Subcutaneous abdominal adipose tissue (tissue), 5 donors: ENCODE data around the gene PPFIA4.

Source experiments
- H3K27ac ChIP-seq: one replicate; pipeline ENCODE4 v1.7.0; 2013; ENCODE audit warnings: low read depth, mild to moderate bottlenecking, inconsistent platforms, low read length, moderate library complexity
- H3K27me3 ChIP-seq, 5 donors: one replicate each; pipeline ENCODE4 v1.7.0; 2013; ENCODE audit warnings: low read length in 5 of 5, inconsistent platforms in 1 of 5; ENCODE audit not compliant: control insufficient read depth in 5 of 5, insufficient read depth in 4 of 5
- H3K36me3 ChIP-seq, 5 donors: one replicate each; pipeline ENCODE4 v1.7.0; 2013; ENCODE audit warnings: low read length in 5 of 5; ENCODE audit not compliant: control insufficient read depth in 5 of 5, insufficient read depth in 5 of 5
- H3K4me1 ChIP-seq, 5 donors: one replicate each; pipeline ENCODE4 v1.7.0; 2013; ENCODE audit warnings: low read length in 5 of 5, mild to moderate bottlenecking in 3 of 5, moderate library complexity in 1 of 5; ENCODE audit not compliant: control insufficient read depth in 5 of 5, insufficient read depth in 5 of 5
- H3K4me3 ChIP-seq, 5 donors: one replicate each; pipeline ENCODE4 v1.7.0; 2013; ENCODE audit warnings: low read length in 5 of 5, low read depth in 1 of 5
- H3K9ac ChIP-seq, 5 donors: one replicate each; pipeline ENCODE4 v1.7.0; 2013; ENCODE audit warnings: low read length in 5 of 5, mild to moderate bottlenecking in 4 of 5, moderate library complexity in 3 of 5
- H3K9me3 ChIP-seq, 5 donors: one replicate each; pipeline ENCODE4 v1.7.0; 2013; ENCODE audit warnings: low read length in 5 of 5; ENCODE audit not compliant: control insufficient read depth in 5 of 5
- donor health status: healthy.
- donor health status: healthy.
- donor health status: healthy.
- donor health status: healthy.
- donor health status: healthy.

The PPFIA4 gene

GRCh38 chr1:203039609-203040512 is 13.6 kb downstream of the PPFIA4 start:
- H3K36me3 ChIP-seq: no peaks in the 10 kb centered on the region
- H3K4me3 ChIP-seq: no peak overlapping the region
- no peaks in the 10 kb centered on the region for H3K9me3 ChIP-seq
- H3K27me3 ChIP-seq: peaks cover 6 to 15% (median 15%) of the 10 kb centered on the region in 5 donors
- H3K4me1 ChIP-seq: peaks cover 0 to 16% (median 6%) of the 10 kb centered on the region in 5 donors
- H3K27ac ChIP-seq: no peak overlapping the region
- H3K9ac ChIP-seq: no peak overlapping the region

GRCh38 chr1:203040513-203041275 is 14.4 kb downstream of the PPFIA4 start:
- H3K27ac ChIP-seq: no peak overlapping the region
- H3K4me1 ChIP-seq: peaks cover 0 to 16% (median 6%) of the 10 kb centered on the region in 5 donors
- no peak overlapping the region for H3K9ac ChIP-seq
- peaks cover 6 to 17% (median 15%) of the 10 kb centered on the region in 5 donors for H3K27me3 ChIP-seq
- H3K4me3 ChIP-seq: no peak overlapping the region
- no peaks in the 10 kb centered on the region for H3K9me3 ChIP-seq
- H3K36me3 ChIP-seq: no peaks in the 10 kb centered on the region

GRCh38 chr1:203041351-203041932 is 15.2 kb downstream of the PPFIA4 start:
- no peaks in the 10 kb centered on the region for H3K9me3 ChIP-seq
- no peak overlapping the region for H3K9ac ChIP-seq
- H3K4me3 ChIP-seq: no peak overlapping the region
- H3K27me3 ChIP-seq: peaks cover 6 to 19% (median 17%) of the 10 kb centered on the region in 5 donors
- peaks cover 0 to 16% (median 6%) of the 10 kb centered on the region in 5 donors for H3K4me1 ChIP-seq
- no peaks in the 10 kb centered on the region for H3K36me3 ChIP-seq
- H3K27ac ChIP-seq: no peak overlapping the region

- no peak overlapping the region for H3K4me3 ChIP-seq
- no peaks in the 10 kb centered on the region for H3K36me3 ChIP-seq
- H3K9me3 ChIP-seq: no peaks in the 10 kb centered on the region
- H3K27ac ChIP-seq: no peak overlapping the region
- peaks cover 0 to 5% (median 3%) of the 10 kb centered on the region in 5 donors for H3K4me1 ChIP-seq
- H3K27me3 ChIP-seq: peaks cover 2 to 16% (median 10%) of the 10 kb centered on the region in 5 donors
- no peak overlapping the region for H3K9ac ChIP-seq
Observed at GRCh38 chr1:203043830-203044545, 17.7 kb downstream of the PPFIA4 start.

- H3K27ac ChIP-seq: no peak overlapping the region
- no peak overlapping the region for H3K9ac ChIP-seq
- H3K9me3 ChIP-seq: no peaks in the 10 kb centered on the region
- peaks cover 2 to 16% (median 9%) of the 10 kb centered on the region in 5 donors for H3K27me3 ChIP-seq
- H3K4me1 ChIP-seq: peaks cover 0 to 5% (median 3%) of the 10 kb centered on the region in 5 donors
- H3K36me3 ChIP-seq: no peaks in the 10 kb centered on the region
- no peak overlapping the region for H3K4me3 ChIP-seq
Observed at GRCh38 chr1:203044546-203045250, 18.4 kb downstream of the PPFIA4 start.

- Histone ChIP-seq H3K4me1 (peaks cover 0 to 5% (median 3%) of the 10 kb centered on the region in 5 donors), H3K36me3 (no peaks in the 10 kb centered on the region), H3K27ac (no peak overlapping the region), H3K27me3 (peaks cover 2 to 12% (median 9%) of the 10 kb centered on the region in 5 donors), H3K4me3 (no peak overlapping the region), H3K9ac (no peak overlapping the region), H3K9me3 (no peaks in the 10 kb centered on the region)
Observed at GRCh38 chr1:203045336-203045735, 19.0 kb downstream of the PPFIA4 start.

- H3K27me3 ChIP-seq: peaks cover 2 to 12% (median 9%) of the 10 kb centered on the region in 5 donors
- H3K36me3 ChIP-seq: no peaks in the 10 kb centered on the region
- no peak overlapping the region for H3K27ac ChIP-seq
- H3K9ac ChIP-seq: no peak overlapping the region
- peaks cover 0 to 5% (median 3%) of the 10 kb centered on the region in 5 donors for H3K4me1 ChIP-seq
- no peak overlapping the region for H3K4me3 ChIP-seq
- no peaks in the 10 kb centered on the region for H3K9me3 ChIP-seq
Observed at GRCh38 chr1:203045821-203046594, 19.7 kb downstream of the PPFIA4 start.

- peaks cover 9 to 16% (median 14%) of the 10 kb centered on the region in 5 donors for H3K27me3 ChIP-seq
- H3K9ac ChIP-seq: no peak overlapping the region
- H3K36me3 ChIP-seq: no peaks in the 10 kb centered on the region
- H3K4me1 ChIP-seq: peaks cover 0 to 11% (median 0%) of the 10 kb centered on the region in 5 donors
- no peak overlapping the region for H3K4me3 ChIP-seq
- H3K9me3 ChIP-seq: no peaks in the 10 kb centered on the region
- H3K27ac ChIP-seq: no peak overlapping the region
Observed at GRCh38 chr1:203046984-203047630, 20.8 kb downstream of the PPFIA4 start.
